SJSA1 (cell line): ENCODE data around the gene NEURL4. TPM values are rescaled to one million over a fixed set of nuclear protein-coding genes. Genes with fewer than 3 reads are reported as not detected.
"Not testable (repeated sequence)": the region's sequence is repeated elsewhere in the genome, so short reads cannot be mapped to it uniquely, and the experiment has no call there.

Experiments
- DNase-seq, 2 experiments: peaks; one replicate each; pipeline ENCODE4 v3.0.0-alpha.2; 2015 to 2020; ENCODE audit warnings: low spot score in 2 of 2, low read depth in 1 of 2
- H3K27ac ChIP-seq: fragments of 250-450 bp; sonication (Bioruptor Pico); 2 replicates; pipeline ENCODE4 v1.5.1; 2020; ENCODE audit warnings: mild to moderate bottlenecking, moderate library complexity
- H3K27me3 ChIP-seq: fragments of 250-450 bp; sonication (Bioruptor Pico); replicated peaks from 2 replicates; pipeline ENCODE4 v1.5.1; 2020; ENCODE audit warnings: mild to moderate bottlenecking, moderate library complexity
- H3K36me3 ChIP-seq: fragments of 250-450 bp; sonication (Bioruptor Pico); 2 replicates; pipeline ENCODE4 v1.5.1; 2020; ENCODE audit warnings: mild to moderate bottlenecking
- H3K4me1 ChIP-seq: fragments of 250-450 bp; sonication (Bioruptor Pico); replicated peaks from 2 replicates; pipeline ENCODE4 v1.6.1; 2021; ENCODE audit warnings: mild to moderate bottlenecking
- H3K4me3 ChIP-seq: fragments of 250-450 bp; sonication (Bioruptor Pico); 2 replicates; pipeline ENCODE4 v1.5.1; 2020; ENCODE audit warnings: mild to moderate bottlenecking
- H3K9me3 ChIP-seq: fragments of 250-450 bp; sonication (Bioruptor Pico); replicated peaks from 2 replicates; pipeline ENCODE4 v1.5.1; 2020; ENCODE audit warnings: mild to moderate bottlenecking
- total RNA-seq: library from RNA; depleted of rRNA; stranded (reverse); fragments of >200 nt; shearing (Covaris generic); gene quantifications from 2 replicates; pipeline ENCODE4 v1.2.3, GENCODE V29; 2014; rRNA removed

The NEURL4 gene
- total RNA-seq, result 8.1 and 13.8 TPM in 2 replicates

DNA sequence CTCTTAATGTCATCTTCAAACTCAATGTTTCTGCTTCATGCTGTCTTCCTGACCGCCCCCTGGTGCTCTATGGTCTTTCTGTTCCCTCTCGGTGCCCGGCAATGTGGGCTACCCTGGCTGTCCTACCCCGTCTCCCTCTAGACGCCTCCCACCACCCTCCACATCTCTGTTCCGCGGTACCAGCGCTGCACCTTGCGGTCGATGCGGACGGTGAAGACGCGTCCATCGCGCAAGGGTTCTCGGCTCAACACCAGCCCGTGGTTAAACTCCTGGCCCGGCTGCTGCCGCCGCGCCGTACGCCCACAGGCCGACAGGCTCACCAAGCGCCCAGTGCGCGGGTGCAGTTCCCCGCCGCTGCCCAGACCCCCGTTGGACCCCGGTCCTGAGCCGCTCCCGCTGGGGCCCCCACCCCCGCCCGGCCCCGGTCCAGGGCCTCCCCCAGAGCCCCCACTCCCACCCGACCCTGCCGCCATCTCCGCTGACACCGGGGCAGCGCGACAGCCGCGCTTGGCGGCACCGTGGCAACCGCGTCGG is at the start of gene NEURL4:
Gene NEURL4, minus strand, starts transcription at position 496 of the 534 bp plus-strand sequence. Its CDS starts 23 bp downstream, at position 473.
- H3K27ac ChIP-seq, result peak within 1 kb of the TSS; percentile 39
- peak in 1 of 2 experiments; percentile 27 for DNase-seq
- H3K27me3 ChIP-seq, result no peaks in the 10 kb centered on the region
- no peaks in the 10 kb centered on the region for H3K9me3 ChIP-seq
- peaks cover 20% of the 10 kb centered on the region for H3K4me1 ChIP-seq
- peaks cover 24% of the 10 kb centered on the region for H3K36me3 ChIP-seq
- H3K4me3 ChIP-seq, result peak within 1 kb of the TSS; percentile 52

DNA sequence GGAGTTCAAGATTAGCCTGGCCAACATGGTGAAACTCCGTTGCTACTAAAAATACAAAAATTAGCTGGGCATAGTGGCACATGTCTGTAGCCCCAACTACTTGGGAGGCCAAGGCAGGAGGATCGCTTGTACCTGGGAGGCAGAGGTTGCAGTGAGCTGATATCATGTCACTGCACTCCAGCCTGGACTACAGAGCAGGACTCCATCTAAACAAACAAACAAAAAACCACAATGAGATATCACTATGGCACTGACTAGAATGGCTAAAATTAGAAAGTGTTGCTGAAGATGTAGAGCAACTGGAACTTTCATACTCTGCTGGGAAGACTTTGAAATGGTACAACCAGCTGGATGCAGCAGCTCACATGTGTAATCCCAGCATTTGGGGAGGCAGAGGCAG is 45.2 kb upstream of the NEURL4 start:
- no peak for DNase-seq
- peaks cover 2% of the 10 kb centered on the region for H3K27me3 ChIP-seq
- H3K4me3 ChIP-seq, result no peak overlapping the region
- peaks cover 5% of the 10 kb centered on the region for H3K9me3 ChIP-seq
- H3K36me3 ChIP-seq, result no peaks in the 10 kb centered on the region
- H3K4me1 ChIP-seq, result no peaks in the 10 kb centered on the region
- no peak overlapping the region for H3K27ac ChIP-seq

DNA sequence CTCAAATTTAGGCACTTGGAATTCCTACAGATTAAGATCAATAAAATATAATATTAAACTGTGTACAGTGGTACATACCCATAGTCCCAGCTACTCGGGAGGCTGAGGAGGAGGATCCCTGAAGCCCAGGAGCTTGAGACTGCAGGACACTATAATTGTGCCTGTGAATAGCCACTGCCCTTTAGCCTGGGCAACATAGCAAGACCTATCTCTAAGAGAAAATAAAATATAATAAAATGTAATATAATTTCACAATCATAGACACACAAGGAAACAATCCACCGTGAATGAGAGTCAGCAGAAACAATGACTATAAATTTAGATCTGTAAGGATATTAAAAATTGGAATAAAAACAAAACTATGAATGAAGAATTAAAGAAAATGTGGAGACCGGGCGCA is 41.7 kb upstream of the NEURL4 start:
- Histone ChIP-seq H3K27ac (no peak overlapping the region), H3K4me3 (no peak overlapping the region), H3K4me1 (no peaks in the 10 kb centered on the region), H3K9me3 (no peaks in the 10 kb centered on the region), H3K27me3 (no peaks in the 10 kb centered on the region; the same call in 1 of the 2 replicates), H3K36me3 (no peaks in the 10 kb centered on the region)
- no peak for DNase-seq

DNA sequence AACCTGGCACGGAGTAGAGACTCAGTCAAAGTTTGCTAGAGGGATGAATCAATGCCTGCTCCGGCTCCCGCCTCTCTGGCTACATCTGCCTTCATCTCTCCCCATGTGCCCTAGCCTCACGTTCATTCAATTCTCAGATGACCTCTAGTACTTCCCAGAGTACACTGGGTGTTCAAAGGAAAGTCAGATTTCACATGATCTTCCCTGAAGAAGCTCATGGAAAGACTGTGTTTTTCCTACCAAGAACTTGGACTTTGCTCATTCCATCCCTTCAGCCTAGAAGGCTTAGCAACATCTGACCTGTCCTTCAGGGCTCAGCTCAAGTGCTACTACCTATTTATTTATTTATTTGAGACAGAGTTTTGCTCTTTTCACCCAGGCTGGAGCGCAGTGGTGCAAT is 40.7 kb upstream of the NEURL4 start:
- Histone ChIP-seq H3K27me3 (no peaks in the 10 kb centered on the region; the same call in 1 of the 2 replicates), H3K4me3 (no peak overlapping the region), H3K9me3 (no peaks in the 10 kb centered on the region), H3K27ac (no peak overlapping the region), H3K4me1 (no peaks in the 10 kb centered on the region), H3K36me3 (no peaks in the 10 kb centered on the region)
- no peak for DNase-seq

DNA sequence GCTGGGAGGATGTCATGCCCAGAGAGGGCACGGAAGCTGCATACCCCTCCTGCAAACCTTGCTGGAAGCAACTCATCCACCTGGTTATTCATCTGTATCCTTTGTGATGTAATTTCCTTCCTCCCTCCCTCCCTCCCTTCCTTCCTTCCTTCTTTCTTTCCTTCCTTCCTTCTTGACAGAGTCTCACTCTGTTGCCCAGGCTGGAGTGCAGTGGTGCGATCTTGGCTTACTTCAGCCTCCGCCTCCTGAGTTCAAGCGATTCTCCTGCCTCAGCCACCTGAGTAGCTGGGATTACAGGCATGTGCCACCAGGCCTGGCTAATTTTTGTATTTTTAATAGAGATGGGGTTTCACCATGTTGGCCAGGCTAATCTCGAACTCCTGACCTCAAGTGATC is 39.5 kb upstream of the NEURL4 start:
- DNase-seq, H3K36me3 ChIP-seq, H3K4me1 ChIP-seq, H3K27ac ChIP-seq, H3K4me3 ChIP-seq, H3K9me3 ChIP-seq, H3K27me3 ChIP-seq: not testable (repeated sequence)

DNA sequence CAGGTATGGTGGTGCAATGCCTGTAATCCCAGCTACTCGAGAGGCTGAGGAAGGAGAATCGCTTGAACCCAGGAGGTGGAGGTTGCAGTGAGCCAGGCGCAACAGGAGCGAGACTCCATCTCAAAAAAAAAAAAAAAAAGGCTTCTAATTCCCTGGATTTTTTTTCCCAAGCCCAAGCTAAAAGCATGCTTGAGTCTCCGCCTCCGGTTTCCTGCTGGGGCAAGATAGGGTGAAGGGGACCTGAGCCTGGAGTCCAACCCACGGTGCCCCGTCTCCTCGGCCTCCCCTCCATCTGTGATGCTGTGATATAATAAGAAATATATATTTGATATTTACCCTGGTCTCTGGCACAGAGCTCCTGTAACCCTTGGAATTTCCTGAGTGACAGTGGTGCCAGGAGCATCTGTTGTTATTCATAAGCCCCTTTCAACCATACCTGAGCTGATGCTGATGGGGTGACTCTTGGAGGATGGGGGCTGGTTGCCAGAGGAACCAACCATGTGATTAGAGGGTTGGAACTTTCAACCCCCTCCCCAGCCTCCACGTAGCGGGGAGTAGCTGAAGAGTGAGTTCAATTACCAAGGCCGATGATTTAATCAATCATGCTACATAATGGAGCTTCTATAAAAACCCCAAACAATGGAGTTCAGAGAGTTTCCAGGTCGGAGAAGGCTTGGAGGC is 38.9 kb upstream of the NEURL4 start:
- Histone ChIP-seq H3K4me3 (no peak overlapping the region), H3K27ac (no peak overlapping the region), H3K4me1 (no peaks in the 10 kb centered on the region), H3K9me3 (no peaks in the 10 kb centered on the region), H3K36me3 (no peaks in the 10 kb centered on the region), H3K27me3 (no peaks in the 10 kb centered on the region; the same call in 1 of the 2 replicates)
- DNase-seq, result no peak

DNA sequence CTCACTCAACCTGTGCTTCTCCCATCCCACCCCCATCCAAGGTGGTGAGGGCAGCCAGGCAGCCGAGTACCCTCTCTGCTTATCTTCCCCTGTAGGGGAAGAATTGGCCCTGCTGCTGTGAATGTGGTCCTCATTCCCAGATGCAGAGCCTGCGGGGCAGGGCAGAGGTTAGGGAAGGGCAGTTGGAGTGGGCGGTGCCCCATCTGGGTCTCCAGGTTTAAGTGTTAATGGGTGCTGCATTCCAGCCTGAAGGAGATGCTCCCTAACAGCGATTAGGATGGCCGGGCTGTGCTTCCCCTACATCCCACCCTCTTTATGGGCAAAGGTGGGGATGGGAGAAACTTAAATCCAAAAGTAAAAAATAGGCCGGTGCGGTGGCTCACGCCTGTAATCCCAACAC is 37.9 kb upstream of the NEURL4 start:
- no peaks in the 10 kb centered on the region for H3K36me3 ChIP-seq
- no peaks in the 10 kb centered on the region; the same call in 1 of the 2 replicates for H3K27me3 ChIP-seq
- DNase-seq, result no peak
- H3K4me3 ChIP-seq, result no peak overlapping the region
- no peaks in the 10 kb centered on the region for H3K4me1 ChIP-seq
- no peaks in the 10 kb centered on the region for H3K9me3 ChIP-seq
- H3K27ac ChIP-seq, result no peak overlapping the region

- H3K36me3 ChIP-seq, H3K9me3 ChIP-seq, H3K4me3 ChIP-seq, DNase-seq, H3K4me1 ChIP-seq, H3K27me3 ChIP-seq, H3K27ac ChIP-seq: not testable (repeated sequence)
Observed at GRCh38 chr17:7365963-7366362, 36.8 kb upstream of the NEURL4 start.

DNA sequence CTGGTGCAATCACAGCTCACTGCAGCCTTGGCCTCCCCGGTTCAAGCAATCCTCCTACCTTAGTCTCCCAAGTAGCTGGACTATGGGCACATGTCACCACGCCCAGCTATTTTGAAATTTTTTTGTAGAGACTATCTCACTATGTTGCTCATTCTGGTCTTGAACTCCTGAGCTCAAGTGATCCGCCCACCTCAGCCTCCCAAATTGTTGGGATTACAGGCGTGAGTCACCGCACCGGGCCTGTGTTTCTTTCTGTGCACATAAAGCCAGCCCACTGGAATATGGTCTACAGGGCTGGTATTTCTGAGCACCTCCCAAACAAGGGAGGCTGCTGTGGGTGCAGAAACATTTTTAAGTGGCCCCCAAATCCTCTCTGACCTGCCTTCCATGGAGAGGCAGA is 34.2 kb upstream of the NEURL4 start:
- no peak overlapping the region for H3K4me3 ChIP-seq
- H3K4me1 ChIP-seq, result no peaks in the 10 kb centered on the region
- H3K9me3 ChIP-seq, result no peaks in the 10 kb centered on the region
- no peaks in the 10 kb centered on the region for H3K27me3 ChIP-seq
- no peaks in the 10 kb centered on the region for H3K36me3 ChIP-seq
- no peak overlapping the region for H3K27ac ChIP-seq
- DNase-seq, result no peak

DNA sequence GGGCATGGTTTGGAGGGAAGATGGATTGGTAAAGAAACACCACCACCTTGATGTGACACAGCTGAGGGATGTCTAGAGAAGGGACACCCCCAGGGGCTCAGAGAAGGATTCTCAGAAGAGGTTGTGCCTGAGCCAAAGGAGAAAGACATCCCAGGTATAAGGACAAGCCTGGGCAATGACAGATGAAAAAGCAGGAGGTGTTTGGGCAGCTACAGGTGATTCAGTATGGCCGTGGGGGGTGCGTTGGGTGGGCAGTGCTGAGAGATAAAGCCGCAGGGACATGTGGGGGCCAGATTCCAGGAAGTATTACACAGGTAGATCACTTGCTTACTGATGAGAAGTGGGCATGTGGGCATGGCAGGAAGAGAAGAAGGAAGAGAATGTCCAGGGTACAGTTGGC is 32.8 kb upstream of the NEURL4 start:
- Histone ChIP-seq H3K27me3 (no peaks in the 10 kb centered on the region), H3K9me3 (no peaks in the 10 kb centered on the region), H3K27ac (no peak overlapping the region), H3K4me3 (no peak overlapping the region), H3K36me3 (no peaks in the 10 kb centered on the region), H3K4me1 (no peaks in the 10 kb centered on the region)
- DNase-seq, result no peak

- Histone ChIP-seq H3K36me3 (no peaks in the 10 kb centered on the region), H3K4me1 (peaks cover 18% of the 10 kb centered on the region), H3K27ac (no peak overlapping the region), H3K9me3 (no peaks in the 10 kb centered on the region), H3K4me3 (no peak overlapping the region), H3K27me3 (no peaks in the 10 kb centered on the region)
- no peak for DNase-seq
Observed at GRCh38 chr17:7357381-7357780, 28.2 kb upstream of the NEURL4 start.

GRCh38 chr17:7356756-7357155 is 27.6 kb upstream of the NEURL4 start:
- no peak overlapping the region for H3K4me3 ChIP-seq
- no peak overlapping the region for H3K27ac ChIP-seq
- H3K9me3 ChIP-seq, result no peaks in the 10 kb centered on the region
- H3K4me1 ChIP-seq, result peaks cover 20% of the 10 kb centered on the region
- H3K27me3 ChIP-seq, result no peaks in the 10 kb centered on the region
- DNase-seq, result no peak
- H3K36me3 ChIP-seq, result no peaks in the 10 kb centered on the region

DNA sequence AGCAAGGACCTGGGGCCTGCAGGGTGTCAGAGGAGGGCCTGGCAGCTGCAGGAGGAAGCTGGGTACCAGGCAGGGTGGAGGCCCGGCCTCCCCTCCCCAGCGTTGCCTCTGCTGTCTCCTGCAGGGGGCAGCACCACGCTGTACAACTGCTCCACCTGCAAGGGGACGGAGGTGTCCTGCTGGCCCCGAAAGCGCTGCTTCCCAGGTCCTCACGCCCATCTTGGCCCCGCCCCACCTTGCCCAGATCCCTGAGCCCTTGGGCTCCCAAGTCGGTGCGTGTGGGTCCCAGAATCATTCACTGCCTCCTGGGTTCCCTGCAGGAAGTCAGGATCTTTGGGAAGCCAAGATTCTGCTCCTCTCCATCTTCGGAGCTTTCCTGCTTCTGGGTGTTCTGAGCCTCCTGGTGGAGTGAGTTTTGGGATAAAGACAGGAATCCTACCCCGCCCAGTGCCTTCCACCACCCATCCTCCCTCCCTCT is 27.0 kb upstream of the NEURL4 start:
- H3K4me3 ChIP-seq, result no peak overlapping the region
- H3K27ac ChIP-seq, result no peak overlapping the region
- peaks cover 23% of the 10 kb centered on the region for H3K4me1 ChIP-seq
- peaks cover 3% of the 10 kb centered on the region for H3K36me3 ChIP-seq
- no peaks in the 10 kb centered on the region for H3K27me3 ChIP-seq
- peak; percentile 59 to 71 for DNase-seq
- H3K9me3 ChIP-seq, result no peaks in the 10 kb centered on the region

- H3K4me3 ChIP-seq, result no peak overlapping the region
- H3K4me1 ChIP-seq, result peaks cover 29% of the 10 kb centered on the region
- no peak for DNase-seq
- no peak overlapping the region for H3K27ac ChIP-seq
- no peaks in the 10 kb centered on the region for H3K27me3 ChIP-seq
- no peaks in the 10 kb centered on the region for H3K9me3 ChIP-seq
- H3K36me3 ChIP-seq, result peaks cover 4% of the 10 kb centered on the region
Observed at GRCh38 chr17:7355573-7355972, 26.4 kb upstream of the NEURL4 start.
